ENCODE data around the gene MAP3K7. TPM values are rescaled to one million over a fixed set of nuclear protein-coding genes. Genes with fewer than 3 reads are reported as not detected.

Gene MAP3K7
- total RNA-seq, 1 donor from 2014 or later: 21.2 TPM

- no peak for DNase-seq (ENCODE audit: low spot score)
These were observed 56.0 kb downstream of the MAP3K7 start for GRCh38 chr6:90530882-90531281.

- no peak for DNase-seq (ENCODE audit: low spot score)
These were observed 61.5 kb downstream of the MAP3K7 start for GRCh38 chr6:90525421-90525820.

DNA sequence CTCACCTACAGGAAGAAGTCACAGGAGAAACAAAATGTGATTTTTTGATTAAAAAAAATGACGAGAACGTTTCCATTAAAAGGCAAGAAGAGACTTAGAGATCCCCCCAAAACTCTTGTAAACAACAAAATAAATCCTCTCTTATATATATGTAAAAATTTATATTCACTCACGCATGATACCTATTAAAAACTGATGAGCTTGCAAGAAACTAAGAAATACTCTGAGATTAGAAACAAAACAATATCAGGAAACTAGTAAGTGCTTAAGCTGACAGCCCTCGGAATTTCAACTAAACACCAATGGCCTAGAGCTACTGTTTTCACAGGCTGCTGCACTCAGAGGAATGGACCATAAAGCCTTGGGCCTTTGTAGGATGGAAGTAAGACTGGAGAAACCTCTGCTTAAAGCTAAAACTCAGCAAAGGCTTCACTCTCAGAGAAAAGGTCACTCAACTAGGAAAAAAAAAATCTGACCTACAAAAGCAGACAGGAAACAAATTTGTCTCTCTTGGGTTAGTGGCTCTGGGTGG, 63.0 kb downstream of the MAP3K7 start:
- DNase-seq (ENCODE audit: low spot score): no peak

DNA sequence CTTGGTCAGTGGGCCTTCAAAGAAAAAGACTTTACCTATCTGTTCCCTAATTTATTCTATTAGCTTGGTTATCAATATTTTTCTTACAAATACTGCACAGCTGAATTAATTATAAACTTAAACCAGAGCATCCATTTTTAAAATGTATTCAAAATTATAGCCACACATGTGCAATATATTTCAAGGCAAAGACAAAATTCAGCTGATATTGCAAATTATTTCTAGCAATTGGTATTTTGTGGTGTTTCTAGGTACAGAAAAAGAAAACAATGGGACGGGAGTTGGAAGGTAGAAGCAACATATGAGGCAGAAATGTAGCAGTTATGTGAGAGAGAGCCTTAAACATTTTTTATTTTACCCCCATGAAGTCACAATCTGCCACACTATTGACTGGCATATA, 64.9 kb downstream of the MAP3K7 start:
- no peak for DNase-seq (ENCODE audit: low spot score)

DNA sequence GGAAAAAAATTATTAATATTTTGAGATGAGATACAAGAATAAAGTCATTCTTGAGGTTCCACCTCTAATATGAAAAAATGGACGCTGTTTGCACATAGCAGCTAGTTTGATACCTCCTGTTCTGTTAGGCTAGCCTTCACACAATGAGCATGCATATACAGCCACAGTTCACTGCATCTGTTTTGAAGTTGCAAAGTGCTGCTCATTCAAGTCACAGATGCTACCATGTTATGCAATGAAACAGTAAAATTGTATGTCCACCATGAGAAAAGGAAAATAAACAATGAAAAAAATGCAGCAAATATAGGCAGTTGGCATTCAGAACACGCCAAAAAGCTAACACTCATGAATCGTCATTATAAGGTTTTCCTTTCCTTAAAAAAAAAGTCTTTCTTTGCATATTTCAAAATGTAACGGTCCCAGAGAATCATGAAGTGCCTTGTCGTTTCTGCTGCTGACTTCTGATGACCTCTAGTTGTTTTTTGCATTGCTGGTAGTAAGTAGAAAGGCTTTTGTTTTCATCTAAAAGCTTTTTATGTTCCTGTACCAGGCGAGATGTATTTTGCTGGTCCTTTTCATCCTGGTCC, 70.7 kb downstream of the MAP3K7 start:
- no peak for DNase-seq (ENCODE audit: low spot score)

DNA sequence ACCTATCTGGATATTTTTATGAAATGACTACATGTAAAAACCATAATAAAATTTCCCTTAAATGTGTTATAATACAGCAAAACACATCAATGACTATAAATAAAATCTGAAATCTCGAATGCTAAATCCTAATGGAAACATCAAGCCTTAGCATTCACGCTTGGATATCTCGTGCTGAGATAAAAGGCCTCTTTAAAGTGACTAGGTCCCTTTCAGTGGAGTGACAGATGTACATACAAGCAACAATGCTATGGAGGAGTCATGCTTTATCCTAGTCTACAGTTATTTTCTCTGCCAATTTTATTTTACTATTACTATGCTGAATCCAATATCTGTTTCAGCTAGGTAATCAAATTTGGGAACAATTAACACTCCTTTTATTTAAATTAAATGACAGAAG, 72.4 kb downstream of the MAP3K7 start:
- no peak for DNase-seq (ENCODE audit: low spot score)

DNA sequence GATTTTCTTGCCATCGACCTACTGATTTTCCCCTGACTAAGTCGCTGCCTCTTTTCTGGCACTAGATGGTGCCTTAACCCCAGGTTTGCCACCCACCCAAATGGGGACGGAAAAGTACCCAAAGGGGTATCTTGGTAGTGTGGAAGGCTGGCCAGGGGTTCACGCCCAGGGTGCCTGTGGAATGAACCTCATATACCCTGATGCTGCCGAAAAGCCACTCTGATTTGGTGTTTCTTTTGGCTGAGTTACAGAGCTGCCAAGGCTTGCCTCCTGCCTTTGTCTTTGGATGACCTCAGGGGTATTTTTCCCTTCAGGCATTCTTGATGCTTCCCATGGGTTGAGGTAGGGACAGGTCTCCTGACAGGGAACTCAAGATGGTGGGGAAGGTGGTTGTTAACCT, 78.1 kb downstream of the MAP3K7 start:
- DNase-seq (ENCODE audit: low spot score): no peak

- DNase-seq (ENCODE audit: low spot score): no peak
These were observed 83.9 kb downstream of the MAP3K7 start for GRCh38 chr6:90502866-90503407.

DNA sequence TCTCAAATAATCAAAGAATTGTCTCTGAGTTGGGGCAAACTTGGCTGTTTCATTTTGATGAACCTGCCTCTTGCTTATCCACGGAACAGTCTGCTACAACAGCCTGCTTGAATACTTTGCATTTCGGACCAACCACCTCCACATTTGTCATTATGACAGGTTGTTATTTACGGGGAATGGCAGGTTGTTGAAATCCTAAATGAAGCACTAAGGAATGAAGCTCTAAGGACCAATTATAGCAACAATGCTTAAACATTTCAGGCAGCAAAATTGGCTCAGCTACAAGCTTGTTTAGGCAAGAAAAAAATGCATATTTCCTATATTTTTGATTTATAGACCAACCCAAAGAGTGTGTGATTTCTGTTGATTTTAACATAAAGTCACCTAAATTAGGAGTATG, 84.5 kb downstream of the MAP3K7 start:
- no peak for DNase-seq (ENCODE audit: low spot score)

DNA sequence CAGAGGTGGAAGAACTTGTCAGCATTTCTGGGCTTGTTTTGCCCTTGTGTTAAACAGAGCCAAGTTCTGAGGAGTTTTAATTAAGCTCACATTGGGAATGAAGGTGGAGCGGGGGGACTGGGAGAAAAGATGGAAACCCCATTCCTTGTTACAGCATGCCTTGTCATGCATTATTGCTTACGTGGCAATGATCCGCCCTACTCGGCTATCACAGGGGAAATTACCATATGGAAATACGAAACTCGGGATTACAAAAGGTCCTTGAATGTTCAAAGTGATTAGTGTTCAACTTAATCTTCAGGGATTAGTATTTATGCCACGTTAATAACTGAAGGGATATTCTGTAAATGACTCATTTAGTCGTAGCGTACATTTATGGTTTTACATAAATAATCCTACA, 86.4 kb downstream of the MAP3K7 start:
- no peak for DNase-seq (ENCODE audit: low spot score)

- DNase-seq (ENCODE audit: low spot score): no peak
These were observed 89.5 kb downstream of the MAP3K7 start for GRCh38 chr6:90497411-90497810.

DNA sequence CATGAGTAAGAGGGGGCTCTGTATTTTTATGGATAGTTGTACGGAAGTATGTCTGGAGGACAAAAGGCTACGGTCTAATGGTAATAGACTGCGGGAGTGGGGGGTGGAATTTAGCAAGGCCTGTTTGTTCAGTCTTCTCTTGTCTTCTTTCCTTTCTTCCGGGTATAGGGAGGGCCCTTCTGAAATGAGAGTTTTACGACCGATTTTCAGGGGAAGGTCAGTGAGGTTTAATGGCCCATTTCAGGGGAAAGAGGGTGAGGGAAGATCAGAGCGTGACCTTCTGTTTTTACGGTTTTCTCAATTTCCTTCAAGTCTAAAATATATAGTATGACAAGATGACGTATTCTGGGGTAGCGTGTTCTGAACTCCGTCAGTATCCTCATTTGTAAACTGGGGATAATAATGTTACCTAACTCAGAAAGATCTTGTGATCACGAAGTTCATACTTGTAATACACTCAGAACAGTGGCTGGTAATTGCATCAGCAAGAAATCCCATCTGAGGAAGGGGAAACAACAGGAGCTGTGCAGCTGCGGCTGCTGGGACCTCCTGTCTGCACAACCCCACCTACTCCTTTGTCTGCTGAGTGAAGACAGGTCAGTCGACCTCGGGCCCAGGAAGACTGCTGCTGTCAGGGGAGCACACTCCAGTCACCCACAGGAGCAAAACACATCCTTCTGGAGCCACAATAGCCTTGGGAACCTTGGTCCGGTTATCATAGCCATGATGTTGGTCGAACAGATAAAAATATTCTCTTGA, 90.4 kb downstream of the MAP3K7 start:
- DNase-seq (ENCODE audit: low spot score): no peak

- no peak for DNase-seq (ENCODE audit: low spot score)
These were observed 91.6 kb downstream of the MAP3K7 start for GRCh38 chr6:90495216-90495817.

DNA sequence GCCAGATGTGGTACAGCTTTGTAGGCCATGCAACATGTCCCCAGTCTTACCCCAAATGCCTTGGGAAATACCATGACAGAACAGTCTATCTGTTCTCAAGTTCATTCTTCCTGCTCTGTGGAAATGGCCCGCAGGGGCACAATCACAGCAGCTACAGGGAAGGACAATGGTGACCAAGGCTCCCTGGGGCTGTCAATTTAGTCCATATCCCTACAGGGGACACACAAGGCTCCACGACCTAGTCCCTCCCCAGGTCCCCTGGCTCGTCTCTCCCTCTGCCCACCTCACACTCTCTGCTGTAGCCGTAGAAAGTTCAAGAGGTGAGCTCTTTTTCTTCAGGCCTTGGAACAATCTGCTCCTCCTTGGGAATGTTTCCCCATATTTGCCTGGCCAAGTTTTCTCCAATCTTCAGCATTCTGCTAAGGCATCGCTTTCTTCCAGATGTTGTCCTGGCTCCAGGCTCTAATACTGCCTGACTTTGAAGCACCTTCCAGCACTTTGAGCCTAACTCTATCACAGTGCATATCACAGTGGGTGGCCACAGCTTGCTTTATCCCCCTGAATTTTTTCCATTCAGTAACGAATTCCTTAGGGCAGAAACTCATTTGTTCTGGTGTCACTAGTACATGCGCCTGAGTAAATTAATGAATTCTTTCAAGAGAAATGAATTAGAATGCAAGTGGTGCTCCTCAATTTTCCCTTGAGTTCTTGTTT, 92.6 kb downstream of the MAP3K7 start:
- DNase-seq (ENCODE audit: low spot score): no peak

DNA sequence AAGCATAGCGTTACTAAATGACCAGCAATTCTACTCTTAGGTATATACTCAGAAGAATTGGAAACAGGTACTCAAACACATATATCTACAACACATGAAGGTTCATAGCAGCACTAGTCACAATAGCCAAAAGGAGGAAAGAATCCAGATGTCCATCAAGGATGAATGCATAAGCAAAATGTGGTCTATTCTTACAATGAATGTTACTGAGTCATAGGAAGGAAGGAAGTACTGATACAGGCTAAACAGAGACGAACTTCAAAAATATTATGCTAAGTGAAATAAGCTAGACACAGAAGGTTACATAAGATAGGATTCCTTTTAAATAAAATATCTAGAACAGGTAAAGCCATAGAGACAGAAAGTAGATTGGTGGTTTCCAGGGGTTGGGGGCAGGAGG, 93.5 kb downstream of the MAP3K7 start:
- DNase-seq (ENCODE audit: low spot score): no peak

GRCh38 chr6:90492798-90493197, 94.1 kb downstream of the MAP3K7 start:
- DNase-seq (ENCODE audit: low spot score): no peak

DNA sequence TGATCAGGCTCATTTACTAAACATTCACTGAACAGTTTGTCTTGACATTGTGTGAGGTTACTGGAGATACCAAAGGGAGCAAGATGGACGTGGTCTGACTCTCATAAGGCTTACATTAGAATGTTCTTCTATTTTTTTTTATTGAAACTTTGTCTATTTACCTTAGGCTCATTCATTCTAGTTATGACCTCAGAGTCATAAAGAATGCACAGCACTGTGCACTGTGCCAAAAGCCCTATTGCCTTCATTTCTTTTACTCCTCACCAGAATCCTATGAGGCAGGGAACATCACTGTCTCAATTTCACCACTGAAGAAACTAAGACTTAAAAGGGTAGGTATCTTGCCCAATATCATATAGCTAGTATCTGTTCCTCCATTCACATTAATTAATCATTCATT, 94.5 kb downstream of the MAP3K7 start:
- no peak for DNase-seq (ENCODE audit: low spot score)

DNA sequence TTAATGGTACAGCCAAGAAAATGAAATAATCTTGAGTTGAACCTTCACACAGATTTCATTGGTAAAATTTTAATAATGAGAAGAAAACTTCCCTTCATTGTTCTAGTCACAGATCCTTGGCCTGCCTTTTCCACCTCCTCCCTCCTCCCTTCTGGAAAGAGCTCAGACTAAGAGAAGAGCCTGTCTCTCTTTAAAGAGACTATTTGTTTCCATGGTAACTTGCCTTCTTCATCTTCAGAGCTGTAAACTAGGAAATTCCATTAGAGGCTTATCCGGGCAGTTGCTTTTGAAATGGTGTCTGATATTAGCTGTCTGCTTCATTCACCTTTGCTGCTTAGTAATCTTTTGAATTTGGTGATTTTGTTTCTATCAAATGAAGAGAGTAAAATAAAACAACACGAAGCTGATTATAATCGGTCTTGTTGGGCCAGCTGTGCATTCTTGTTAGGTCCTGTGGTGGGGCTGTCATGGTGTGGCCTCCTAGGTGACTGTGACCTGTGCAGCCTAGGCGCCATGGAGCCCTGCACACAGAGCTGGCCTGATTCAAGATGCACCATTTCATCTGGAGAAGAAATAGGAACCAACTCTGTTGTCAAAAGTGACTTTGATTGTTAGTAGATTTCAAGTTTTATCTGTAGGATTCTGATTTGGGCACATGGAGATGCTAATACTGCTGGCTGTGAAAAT, 96.7 kb downstream of the MAP3K7 start:
- no peak for DNase-seq (ENCODE audit: low spot score)

DNA sequence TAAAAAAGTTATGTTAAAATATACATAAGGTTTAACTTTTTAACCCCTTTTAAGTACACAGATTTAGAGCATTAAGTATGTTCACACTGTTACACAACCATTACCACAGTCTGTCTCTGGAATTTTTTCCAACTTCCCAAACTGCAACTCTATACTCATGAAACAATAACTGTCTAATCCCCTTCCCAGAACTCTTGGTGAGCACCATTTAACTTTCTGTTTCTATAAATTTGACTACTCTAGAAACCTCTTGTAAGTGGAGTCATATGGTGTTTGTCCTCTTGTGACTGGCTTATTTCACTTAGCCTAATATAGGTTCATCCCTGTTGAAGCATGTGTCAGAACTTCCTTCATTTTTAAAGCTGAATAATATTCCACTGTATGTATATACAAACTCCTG, 98.1 kb downstream of the MAP3K7 start:
- no peak for DNase-seq (ENCODE audit: low spot score)

- DNase-seq (ENCODE audit: low spot score): no peak
These were observed 101.1 kb downstream of the MAP3K7 start for GRCh38 chr6:90485635-90486277.

DNA sequence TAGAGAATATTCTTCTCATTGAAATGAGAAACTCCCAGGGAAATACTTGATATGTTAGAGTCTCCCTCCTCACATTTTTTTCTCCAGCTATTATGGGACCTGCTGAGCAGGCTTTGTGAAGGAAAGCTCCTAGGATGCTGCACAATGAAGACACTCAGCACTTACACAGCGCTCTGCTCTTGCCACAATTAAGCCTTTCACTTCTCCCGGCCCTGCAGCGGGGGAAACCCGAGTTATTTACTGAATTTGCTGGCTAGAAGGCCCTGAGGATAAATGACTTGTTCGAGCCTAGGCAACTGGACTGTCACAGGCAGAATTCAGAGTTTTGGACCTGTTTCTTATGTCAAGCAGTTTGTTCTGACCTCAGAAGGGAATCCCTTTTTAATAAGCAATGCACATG, 102.0 kb downstream of the MAP3K7 start:
- DNase-seq (ENCODE audit: low spot score): no peak
